SK-N-SH treated with all-trans-retinoic acid at 6 μM for 48 hours (cell line): Measurements from ENCODE around the gene CCDC78.
"Not testable (repeated sequence)": the region's sequence is repeated elsewhere in the genome, so short reads cannot be mapped to it uniquely, and the experiment has no call there.

Experiments used
- ATAC-seq: fragments of 200-7000 bp; cut with Tn5 transposase; 3 replicates; pipeline ENCODE4 v1.9.1; 2020; ENCODE audit warnings: mild to moderate bottlenecking, moderate library complexity
- ARNTL ChIP-seq: fragments of 450-650 bp; formaldehyde crosslinking; IDR thresholded peaks from 2 replicates; pipeline ENCODE4 v1.5.0; 2020; ENCODE audit warnings: low read depth, mild to moderate bottlenecking, moderate library complexity, borderline replicate concordance
- BACH2 ChIP-seq: fragments of 250-450 bp; sonication (Bioruptor Pico); IDR thresholded peaks from 2 replicates; pipeline ENCODE4 v1.9.0; 2021; ENCODE audit warnings: mild to moderate bottlenecking, borderline replicate concordance
- CSDC2 ChIP-seq: fragments of 250-450 bp; sonication (Bioruptor Pico); IDR thresholded peaks from 2 replicates; pipeline ENCODE4 v1.5.0; 2020; ENCODE audit warnings: mild to moderate bottlenecking, moderate library complexity
- ESRRG ChIP-seq: fragments of 250-450 bp; sonication (Bioruptor Pico); IDR thresholded peaks from 2 replicates; pipeline ENCODE4 v1.6.1; 2021; ENCODE audit warnings: mild to moderate bottlenecking
- GLIS3 ChIP-seq: fragments of 250-450 bp; sonication (Bioruptor Pico); IDR thresholded peaks from 2 replicates; pipeline ENCODE4 v1.5.0; 2020; ENCODE audit warnings: mild to moderate bottlenecking, moderate library complexity
- ISL1 ChIP-seq: fragments of 250-450 bp; sonication (Bioruptor Pico); IDR thresholded peaks from 2 replicates; pipeline ENCODE4 v2.1.2; 2022; ENCODE audit warnings: mild to moderate bottlenecking, moderate library complexity
- OSR1 ChIP-seq: fragments of 250-450 bp; sonication (Bioruptor Pico); IDR thresholded peaks from 2 replicates; pipeline ENCODE4 v1.8.0; 2022; ENCODE audit warnings: moderate library complexity, mild to moderate bottlenecking, inconsistent platforms
- PPARA ChIP-seq: fragments of 250-450 bp; sonication (Bioruptor Pico); IDR thresholded peaks from 2 replicates; pipeline ENCODE4 v1.5.0; 2020; ENCODE audit warnings: mild to moderate bottlenecking, borderline replicate concordance
- RARB ChIP-seq: fragments of 250-450 bp; sonication (Bioruptor Pico); IDR thresholded peaks from 2 replicates; pipeline ENCODE4 v1.8.0; 2021; ENCODE audit warnings: mild to moderate bottlenecking, moderate library complexity
- SNAI2 ChIP-seq: fragments of 250-450 bp; sonication (Bioruptor Pico); IDR thresholded peaks from 2 replicates; pipeline ENCODE4 v1.5.0; 2020; ENCODE audit warnings: mild to moderate bottlenecking, moderate library complexity
- TCF4 ChIP-seq: fragments of 250-450 bp; sonication (Bioruptor Pico); IDR thresholded peaks from 2 replicates; pipeline ENCODE4 v1.8.0; 2021; ENCODE audit warnings: mild to moderate bottlenecking, moderate library complexity, borderline replicate concordance
- TOX ChIP-seq: fragments of 250-450 bp; sonication (Bioruptor Pico); IDR thresholded peaks from 2 replicates; pipeline ENCODE4 v1.8.0; 2021; ENCODE audit warnings: mild to moderate bottlenecking, moderate library complexity, borderline replicate concordance
- ZC3H10 ChIP-seq: fragments of 250-450 bp; sonication (Bioruptor Pico); IDR thresholded peaks from 2 replicates; pipeline ENCODE4 v1.5.1; 2021; ENCODE audit warnings: mild to moderate bottlenecking, moderate library complexity
- ZFP3 ChIP-seq: fragments of 250-450 bp; sonication (Bioruptor Pico); IDR thresholded peaks from 2 replicates; pipeline ENCODE4 v1.5.0; 2020; ENCODE audit warnings: mild to moderate bottlenecking, moderate library complexity
- ZNF565 ChIP-seq: fragments of 450-650 bp; formaldehyde crosslinking; conservative IDR thresholded peaks from 2 replicates; pipeline ENCODE4 v1.5.0; 2020; ENCODE audit warnings: low read depth, mild to moderate bottlenecking, moderate library complexity
- ZNF70 ChIP-seq: fragments of 450-650 bp; formaldehyde crosslinking; IDR thresholded peaks from 2 replicates; pipeline ENCODE4 v1.5.0; 2020; ENCODE audit warnings: mild to moderate bottlenecking, moderate library complexity
- ZNF8 ChIP-seq: fragments of 450-650 bp; formaldehyde crosslinking; IDR thresholded peaks from 2 replicates; pipeline ENCODE4 v1.5.0; 2020; ENCODE audit warnings: mild to moderate bottlenecking, moderate library complexity
- TF ChIP-seq, protein P1 (sequence below): fragments of 250-450 bp; sonication (Bioruptor Pico); IDR thresholded peaks from 2 replicates; pipeline ENCODE4 v1.5.1; 2021; ENCODE audit warnings: mild to moderate bottlenecking, moderate library complexity
- TF ChIP-seq, protein P2 (sequence below): fragments of 250-450 bp; sonication (Bioruptor Pico); IDR thresholded peaks from 2 replicates; pipeline ENCODE4 v1.5.1; 2020; ENCODE audit warnings: low read depth, mild to moderate bottlenecking, moderate library complexity
- TF ChIP-seq, protein P3 (sequence below): fragments of 250-450 bp; sonication (Bioruptor Pico); IDR thresholded peaks from 2 replicates; pipeline ENCODE4 v1.8.0; 2021; ENCODE audit warnings: low read depth, mild to moderate bottlenecking, moderate library complexity, borderline replicate concordance
- TF ChIP-seq, protein P4 (sequence below): fragments of 250-450 bp; sonication (Bioruptor Pico); IDR thresholded peaks from 2 replicates; pipeline ENCODE4 v1.5.0; 2020; ENCODE audit warnings: mild to moderate bottlenecking, moderate library complexity

Gene CCDC78

DNA sequence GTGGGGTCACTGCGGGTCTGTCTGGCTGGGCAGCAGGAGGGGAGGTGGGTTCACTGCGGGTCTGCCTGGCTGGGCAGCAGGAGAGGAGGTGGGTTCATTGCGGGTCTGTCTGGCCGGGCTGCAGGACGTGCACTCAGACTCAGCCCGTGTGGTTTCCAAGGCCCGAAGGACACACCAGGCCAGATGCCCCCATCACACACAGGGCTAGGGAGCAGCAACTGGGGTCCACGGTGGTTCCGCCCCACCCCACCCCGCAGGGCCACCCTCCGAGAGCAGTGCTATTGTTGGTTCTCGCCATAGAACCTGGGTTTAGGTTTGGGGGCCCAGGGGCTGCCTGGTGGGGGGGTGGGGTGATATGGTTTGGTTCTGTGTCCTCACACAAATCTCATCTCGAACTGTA lies 20.4 kb upstream of the CCDC78 start:
- ATAC-seq, result no peak
- no peak for TF ChIP-seq BACH2 (CRISPR knock-in tag)
- no peak for TF ChIP-seq OSR1 (CRISPR knock-in tag)
- no peak for TF ChIP-seq TCF4 (CRISPR knock-in tag)

DNA sequence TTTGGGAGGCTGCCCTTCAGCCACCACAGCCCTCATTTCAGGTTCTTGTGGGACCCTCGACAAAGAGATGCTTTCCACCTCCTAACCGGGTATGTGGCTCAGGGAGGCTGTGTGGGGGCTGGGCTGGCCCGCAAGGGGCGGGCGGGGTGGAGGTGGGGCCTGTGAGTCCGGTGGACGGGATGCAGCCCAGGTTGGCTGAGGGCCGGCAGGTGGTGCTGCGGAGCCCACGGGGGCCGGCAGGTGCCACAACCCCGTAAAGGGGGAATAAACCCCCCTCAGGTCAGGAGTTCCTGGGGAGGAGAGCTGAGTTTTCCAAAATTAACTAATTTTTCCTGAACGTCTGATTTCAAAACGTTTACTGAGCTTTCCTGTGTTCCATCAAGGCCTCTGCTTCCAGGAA lies 19.5 kb upstream of the CCDC78 start:
- TF ChIP-seq TCF4 (CRISPR knock-in tag), result no peak
- TF ChIP-seq RARB, result no peak
- no peak for TF ChIP-seq ESRRG
- no peak for TF ChIP-seq ARNTL (CRISPR knock-in tag)
- TF ChIP-seq ZC3H10 (CRISPR knock-in tag), result no peak
- no peak for TF ChIP-seq SNAI2 (CRISPR knock-in tag)
- no peak for TF ChIP-seq OSR1 (CRISPR knock-in tag)
- no peak for TF ChIP-seq ZNF565 (CRISPR knock-in tag)
- TF ChIP-seq ZNF8 (CRISPR knock-in tag), result no peak
- TF ChIP-seq CSDC2 (CRISPR knock-in tag), result no peak
- no peak for TF ChIP-seq ZFP3
- TF ChIP-seq ISL1 (CRISPR knock-in tag), result no peak
- TF ChIP-seq GLIS3 (CRISPR knock-in tag), result no peak
- TF ChIP-seq, protein P1, sequence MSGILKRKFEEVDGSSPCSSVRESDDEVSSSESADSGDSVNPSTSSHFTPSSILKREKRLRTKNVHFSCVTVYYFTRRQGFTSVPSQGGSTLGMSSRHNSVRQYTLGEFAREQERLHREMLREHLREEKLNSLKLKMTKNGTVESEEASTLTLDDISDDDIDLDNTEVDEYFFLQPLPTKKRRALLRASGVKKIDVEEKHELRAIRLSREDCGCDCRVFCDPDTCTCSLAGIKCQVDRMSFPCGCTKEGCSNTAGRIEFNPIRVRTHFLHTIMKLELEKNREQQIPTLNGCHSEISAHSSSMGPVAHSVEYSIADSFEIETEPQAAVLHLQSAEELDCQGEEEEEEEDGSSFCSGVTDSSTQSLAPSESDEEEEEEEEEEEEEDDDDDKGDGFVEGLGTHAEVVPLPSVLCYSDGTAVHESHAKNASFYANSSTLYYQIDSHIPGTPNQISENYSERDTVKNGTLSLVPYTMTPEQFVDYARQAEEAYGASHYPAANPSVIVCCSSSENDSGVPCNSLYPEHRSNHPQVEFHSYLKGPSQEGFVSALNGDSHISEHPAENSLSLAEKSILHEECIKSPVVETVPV (CRISPR knock-in tag), result no peak
- TF ChIP-seq PPARA, result no peak
- TF ChIP-seq, protein P2, sequence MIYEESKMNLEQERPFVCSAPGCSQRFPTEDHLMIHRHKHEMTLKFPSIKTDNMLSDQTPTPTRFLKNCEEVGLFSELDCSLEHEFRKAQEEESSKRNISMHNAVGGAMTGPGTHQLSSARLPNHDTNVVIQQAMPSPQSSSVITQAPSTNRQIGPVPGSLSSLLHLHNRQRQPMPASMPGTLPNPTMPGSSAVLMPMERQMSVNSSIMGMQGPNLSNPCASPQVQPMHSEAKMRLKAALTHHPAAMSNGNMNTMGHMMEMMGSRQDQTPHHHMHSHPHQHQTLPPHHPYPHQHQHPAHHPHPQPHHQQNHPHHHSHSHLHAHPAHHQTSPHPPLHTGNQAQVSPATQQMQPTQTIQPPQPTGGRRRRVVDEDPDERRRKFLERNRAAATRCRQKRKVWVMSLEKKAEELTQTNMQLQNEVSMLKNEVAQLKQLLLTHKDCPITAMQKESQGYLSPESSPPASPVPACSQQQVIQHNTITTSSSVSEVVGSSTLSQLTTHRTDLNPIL, result no peak
- TF ChIP-seq, protein P3, sequence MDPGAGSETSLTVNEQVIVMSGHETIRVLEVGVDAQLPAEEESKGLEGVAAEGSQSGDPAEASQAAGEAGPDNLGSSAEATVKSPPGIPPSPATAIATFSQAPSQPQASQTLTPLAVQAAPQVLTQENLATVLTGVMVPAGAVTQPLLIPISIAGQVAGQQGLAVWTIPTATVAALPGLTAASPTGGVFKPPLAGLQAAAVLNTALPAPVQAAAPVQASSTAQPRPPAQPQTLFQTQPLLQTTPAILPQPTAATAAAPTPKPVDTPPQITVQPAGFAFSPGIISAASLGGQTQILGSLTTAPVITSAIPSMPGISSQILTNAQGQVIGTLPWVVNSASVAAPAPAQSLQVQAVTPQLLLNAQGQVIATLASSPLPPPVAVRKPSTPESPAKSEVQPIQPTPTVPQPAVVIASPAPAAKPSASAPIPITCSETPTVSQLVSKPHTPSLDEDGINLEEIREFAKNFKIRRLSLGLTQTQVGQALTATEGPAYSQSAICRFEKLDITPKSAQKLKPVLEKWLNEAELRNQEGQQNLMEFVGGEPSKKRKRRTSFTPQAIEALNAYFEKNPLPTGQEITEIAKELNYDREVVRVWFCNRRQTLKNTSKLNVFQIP (CRISPR knock-in tag), result no peak
- peak; percentile 27; the same call in 2 of the 3 replicates for ATAC-seq

DNA sequence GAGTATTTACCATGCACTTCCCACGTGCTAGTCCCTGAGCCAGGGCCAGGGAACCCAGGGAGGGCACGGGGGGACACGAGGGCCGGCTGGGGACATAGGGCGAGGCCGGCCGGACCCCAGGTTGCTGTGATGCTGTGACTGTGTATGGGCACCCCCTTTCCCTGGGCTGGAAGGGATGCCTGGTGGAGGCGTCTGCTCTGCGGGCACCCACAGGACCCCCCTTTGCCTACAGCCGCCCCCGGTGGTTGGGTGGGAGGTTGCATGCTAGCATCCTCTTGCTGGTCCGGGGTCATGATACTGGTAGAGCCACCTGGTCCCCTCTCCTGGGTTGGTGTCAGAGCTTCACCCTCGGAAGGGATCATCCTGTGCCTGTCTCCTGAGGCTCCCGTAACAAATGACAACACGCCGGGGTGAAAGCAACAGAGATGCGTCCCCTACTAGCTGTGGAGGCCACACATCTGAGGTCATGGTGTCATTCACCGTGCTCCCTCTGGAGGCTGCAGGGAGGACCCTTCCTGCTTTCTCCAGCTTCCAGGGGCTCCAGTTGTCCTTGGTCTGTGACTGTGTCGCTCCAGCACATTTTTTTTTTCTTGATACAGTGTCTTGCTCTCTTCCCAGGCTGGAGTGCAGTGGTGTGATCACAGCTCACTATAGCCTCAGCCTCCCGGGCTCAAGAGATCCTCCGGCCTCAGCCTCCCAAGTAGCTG lies 17.7 kb upstream of the CCDC78 start:
- no peak for ATAC-seq

DNA sequence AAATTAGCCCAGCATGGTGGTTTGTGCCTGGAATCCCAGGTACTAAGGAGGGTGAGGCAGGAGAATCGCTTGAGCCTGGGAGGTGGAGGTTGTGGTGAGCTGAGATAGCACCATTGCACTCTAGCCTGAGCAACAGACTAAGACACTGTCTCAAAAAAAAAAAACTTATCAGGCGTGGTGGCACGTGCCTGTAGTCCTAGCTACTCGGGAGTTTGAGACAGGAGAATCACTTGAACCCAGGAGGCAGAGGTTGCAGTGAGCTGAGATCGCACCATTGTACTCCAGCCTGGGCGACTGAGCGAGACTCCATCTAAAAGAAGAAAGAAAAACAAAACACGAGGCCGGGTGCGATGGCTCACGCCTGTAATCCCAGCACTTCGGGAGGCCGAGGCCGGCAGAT lies 16.7 kb upstream of the CCDC78 start:
- ATAC-seq, result not testable (repeated sequence)

More for the DNA sequence above, 17.7 kb upstream of the CCDC78 start:
- TF ChIP-seq ZNF565 (CRISPR knock-in tag), result no peak
- TF ChIP-seq ESRRG, result no peak
- no peak for TF ChIP-seq ZNF70 (CRISPR knock-in tag)
- TF ChIP-seq TCF4 (CRISPR knock-in tag), result no peak
- no peak for TF ChIP-seq ZFP3
- TF ChIP-seq, protein P1 (CRISPR knock-in tag), result no peak
- no peak for TF ChIP-seq ISL1 (CRISPR knock-in tag)
- TF ChIP-seq GLIS3 (CRISPR knock-in tag), result no peak
- TF ChIP-seq ZC3H10 (CRISPR knock-in tag), result no peak
- no peak for TF ChIP-seq RARB
- TF ChIP-seq, protein P3 (CRISPR knock-in tag), result no peak
- no peak for TF ChIP-seq SNAI2 (CRISPR knock-in tag)
- TF ChIP-seq CSDC2 (CRISPR knock-in tag), result no peak
- no peak for TF ChIP-seq TOX (CRISPR knock-in tag)
- TF ChIP-seq, protein P4, sequence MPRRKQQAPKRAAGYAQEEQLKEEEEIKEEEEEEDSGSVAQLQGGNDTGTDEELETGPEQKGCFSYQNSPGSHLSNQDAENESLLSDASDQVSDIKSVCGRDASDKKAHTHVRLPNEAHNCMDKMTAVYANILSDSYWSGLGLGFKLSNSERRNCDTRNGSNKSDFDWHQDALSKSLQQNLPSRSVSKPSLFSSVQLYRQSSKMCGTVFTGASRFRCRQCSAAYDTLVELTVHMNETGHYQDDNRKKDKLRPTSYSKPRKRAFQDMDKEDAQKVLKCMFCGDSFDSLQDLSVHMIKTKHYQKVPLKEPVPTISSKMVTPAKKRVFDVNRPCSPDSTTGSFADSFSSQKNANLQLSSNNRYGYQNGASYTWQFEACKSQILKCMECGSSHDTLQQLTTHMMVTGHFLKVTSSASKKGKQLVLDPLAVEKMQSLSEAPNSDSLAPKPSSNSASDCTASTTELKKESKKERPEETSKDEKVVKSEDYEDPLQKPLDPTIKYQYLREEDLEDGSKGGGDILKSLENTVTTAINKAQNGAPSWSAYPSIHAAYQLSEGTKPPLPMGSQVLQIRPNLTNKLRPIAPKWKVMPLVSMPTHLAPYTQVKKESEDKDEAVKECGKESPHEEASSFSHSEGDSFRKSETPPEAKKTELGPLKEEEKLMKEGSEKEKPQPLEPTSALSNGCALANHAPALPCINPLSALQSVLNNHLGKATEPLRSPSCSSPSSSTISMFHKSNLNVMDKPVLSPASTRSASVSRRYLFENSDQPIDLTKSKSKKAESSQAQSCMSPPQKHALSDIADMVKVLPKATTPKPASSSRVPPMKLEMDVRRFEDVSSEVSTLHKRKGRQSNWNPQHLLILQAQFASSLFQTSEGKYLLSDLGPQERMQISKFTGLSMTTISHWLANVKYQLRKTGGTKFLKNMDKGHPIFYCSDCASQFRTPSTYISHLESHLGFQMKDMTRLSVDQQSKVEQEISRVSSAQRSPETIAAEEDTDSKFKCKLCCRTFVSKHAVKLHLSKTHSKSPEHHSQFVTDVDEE (CRISPR knock-in tag), result no peak
- TF ChIP-seq ZNF8 (CRISPR knock-in tag), result no peak
